ENCODE results near the gene PHC1.

- TF ChIP-seq CTCF (IDR thresholded peaks at IDR 0.05), result no peak
- TF ChIP-seq POLR2AphosphoS5 (IDR thresholded peaks at IDR 0.05), result no peak
- TF ChIP-seq POLR2A (IDR thresholded peaks at IDR 0.05), result no peak
- TF ChIP-seq EP300 (IDR thresholded peaks at IDR 0.05; ENCODE audit: low read depth), result no peak
Observed at GRCh38 chr12:8960176-8960575, 45.9 kb downstream of the PHC1 start.

Measured in transverse colon (tissue), 4 donors.